GM18858 (cell line): ENCODE measurements around the gene SCAPER.
"Not testable (repeated sequence)": the region's sequence is repeated elsewhere in the genome, so short reads cannot be mapped to it uniquely, and the experiment has no call there.

Experiments
- ATAC-seq: cut with Tn5 transposase; IDR thresholded peaks from one replicate; pipeline ENCODE4 v1.9.1; 2021; ENCODE audit not compliant: unreplicated experiment

Gene SCAPER

DNA sequence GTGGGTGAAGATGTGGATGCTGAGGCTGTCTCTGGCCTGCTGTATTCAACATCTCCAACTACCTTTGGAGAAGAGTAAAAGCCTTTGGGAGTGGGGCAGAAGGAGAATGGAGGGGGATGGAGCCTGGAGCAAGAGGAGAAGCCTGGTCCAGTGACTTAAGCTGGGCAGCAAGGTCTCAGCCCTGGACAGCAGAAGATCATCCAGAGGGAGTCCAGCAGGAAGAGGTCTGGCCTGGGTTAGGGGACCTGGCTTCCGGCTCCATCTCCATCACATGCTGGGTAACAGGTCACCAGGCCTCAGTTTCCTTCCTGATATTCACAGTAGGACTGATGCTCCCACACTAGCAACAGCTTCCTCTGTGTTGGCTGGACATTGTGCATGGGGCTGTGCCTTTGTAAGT, 572.3 kb downstream of the SCAPER start:
- no peak for ATAC-seq

DNA sequence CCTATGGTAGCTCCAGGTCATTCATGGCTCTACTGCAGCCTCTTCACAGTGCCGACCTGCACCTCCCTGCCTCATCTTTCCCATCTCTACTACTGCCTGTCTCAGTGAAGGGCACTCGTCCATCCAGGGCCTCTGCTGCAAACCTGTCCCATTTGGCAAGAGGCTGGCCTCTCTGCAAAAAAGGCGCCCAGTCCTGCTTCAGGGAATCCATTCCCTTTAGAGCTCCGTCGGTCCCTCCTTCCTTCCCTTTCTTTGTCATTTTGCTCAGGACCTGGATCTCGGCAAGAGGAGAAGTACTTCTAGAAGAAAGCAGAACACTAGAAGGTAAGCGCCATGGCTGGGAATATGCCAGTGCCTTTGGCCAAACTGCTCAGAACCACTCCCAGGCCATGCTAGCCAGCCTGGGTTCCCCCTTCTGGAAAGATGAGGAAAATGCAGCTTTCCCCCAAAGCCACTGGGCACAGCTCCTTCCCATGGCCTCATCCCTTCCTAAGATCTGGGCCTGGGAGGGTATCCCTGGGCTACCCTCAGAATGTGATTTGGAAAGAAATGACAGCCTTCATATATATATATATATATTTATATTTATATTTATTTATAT, 575.0 kb downstream of the SCAPER start:
- ATAC-seq: no peak

GRCh38 chr15:76328958-76329357, 576.2 kb downstream of the SCAPER start:
- no peak for ATAC-seq

- ATAC-seq: no peak
Observed at GRCh38 chr15:76328106-76328696, 576.9 kb downstream of the SCAPER start.

DNA sequence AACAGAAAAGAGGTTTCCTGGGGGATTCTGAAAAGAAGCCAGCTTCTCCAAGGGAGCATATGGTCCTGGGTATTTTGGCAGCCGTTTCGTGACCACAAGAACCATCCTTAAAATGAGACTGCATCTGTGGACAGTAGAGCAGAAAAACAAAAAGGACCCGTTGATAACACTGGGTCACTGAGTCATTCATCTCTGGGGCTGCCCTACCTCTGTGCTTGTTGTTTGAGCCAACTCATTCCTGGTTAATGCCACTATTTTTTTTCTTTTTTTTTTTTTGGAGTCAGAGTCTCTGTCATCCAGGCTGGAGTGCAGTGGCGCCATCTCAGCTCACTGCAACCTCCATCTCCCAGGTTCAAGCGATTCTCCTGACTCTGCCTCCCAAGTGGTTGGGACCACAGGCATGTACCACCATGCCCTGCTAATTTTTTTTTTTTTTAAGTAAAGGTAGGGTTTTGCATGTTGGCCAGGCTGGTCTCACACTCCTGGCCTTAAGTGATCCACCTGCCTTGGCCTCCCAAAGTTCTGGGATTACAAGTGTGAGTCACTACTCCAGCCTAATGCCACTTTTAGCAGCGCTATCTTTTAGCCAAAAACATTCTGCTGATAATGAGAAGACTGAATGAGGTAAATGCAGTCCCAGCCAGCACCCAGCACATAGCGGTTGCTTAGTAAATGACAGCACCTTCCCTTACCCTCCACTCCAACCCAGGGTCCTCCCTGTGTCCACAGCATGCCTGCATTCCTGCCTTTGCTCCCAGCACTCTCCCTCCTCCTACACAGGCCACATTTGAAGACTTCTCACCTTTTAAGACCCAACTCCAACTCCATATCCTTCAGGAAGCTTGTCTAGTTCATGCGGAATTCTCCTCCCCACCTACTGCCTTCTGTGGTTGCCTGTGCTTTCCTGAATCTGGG, 577.7 kb downstream of the SCAPER start:
- ATAC-seq: no peak

DNA sequence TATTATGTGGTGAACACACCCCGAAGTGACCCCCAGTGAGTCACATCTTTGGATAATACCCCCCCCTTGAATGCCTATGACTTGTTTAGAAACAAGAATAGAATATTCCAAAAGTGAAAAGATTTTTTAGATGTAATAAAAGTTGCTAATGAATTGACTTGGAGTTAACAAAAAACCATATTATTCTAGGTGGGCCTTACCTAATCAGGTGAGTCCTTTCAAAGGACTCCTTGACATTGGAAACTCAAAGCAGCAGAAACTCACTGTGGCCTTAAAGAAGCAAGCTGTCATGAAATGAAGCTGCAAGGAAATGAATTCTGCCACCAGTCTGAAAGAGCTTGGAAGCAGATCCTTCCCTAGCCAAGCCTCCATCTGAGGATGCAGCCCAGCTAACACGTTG, 579.4 kb downstream of the SCAPER start:
- ATAC-seq: no peak

- ATAC-seq: no peak
Observed at GRCh38 chr15:76324066-76324465, 581.1 kb downstream of the SCAPER start.

DNA sequence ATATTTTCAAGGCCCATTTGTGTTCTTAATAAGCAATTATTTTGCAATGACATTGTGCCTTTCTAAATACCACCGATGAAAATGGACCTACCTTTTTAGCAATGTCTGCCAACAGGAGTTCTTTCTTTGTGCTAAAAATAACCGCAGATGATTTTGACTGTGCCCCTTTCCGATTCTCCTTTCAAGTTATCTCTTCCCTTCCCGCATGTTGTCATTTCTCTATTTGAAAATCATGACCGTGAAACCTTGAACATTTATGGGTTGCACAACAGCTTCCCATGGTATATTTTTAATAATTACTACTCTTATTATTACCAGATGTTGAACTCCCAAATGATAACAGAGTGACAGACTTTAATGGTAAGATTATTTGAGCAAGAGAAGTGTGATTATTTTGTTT, 583.5 kb downstream of the SCAPER start:
- no peak for ATAC-seq

DNA sequence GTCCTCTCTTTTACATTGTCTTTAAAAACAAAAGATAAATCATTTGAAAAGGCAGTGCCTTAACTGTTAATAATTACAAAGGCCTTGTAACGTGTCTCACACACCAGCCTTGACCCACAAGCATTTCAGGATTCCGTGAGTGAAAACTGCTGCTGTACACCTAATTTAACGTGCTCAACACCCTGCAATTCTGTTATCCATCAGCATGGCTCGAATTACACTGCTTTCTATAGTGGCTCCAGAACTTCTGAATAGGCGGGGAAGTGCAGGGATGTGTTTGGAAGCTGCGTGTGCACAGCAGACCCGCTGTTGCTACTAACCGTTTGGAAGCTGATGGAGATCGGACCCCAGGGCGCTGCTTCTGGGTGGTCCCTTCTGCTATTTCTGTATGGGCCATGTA, 584.0 kb downstream of the SCAPER start:
- ATAC-seq: no peak

GRCh38 chr15:76320012-76320411, 585.1 kb downstream of the SCAPER start:
- ATAC-seq: no peak

DNA sequence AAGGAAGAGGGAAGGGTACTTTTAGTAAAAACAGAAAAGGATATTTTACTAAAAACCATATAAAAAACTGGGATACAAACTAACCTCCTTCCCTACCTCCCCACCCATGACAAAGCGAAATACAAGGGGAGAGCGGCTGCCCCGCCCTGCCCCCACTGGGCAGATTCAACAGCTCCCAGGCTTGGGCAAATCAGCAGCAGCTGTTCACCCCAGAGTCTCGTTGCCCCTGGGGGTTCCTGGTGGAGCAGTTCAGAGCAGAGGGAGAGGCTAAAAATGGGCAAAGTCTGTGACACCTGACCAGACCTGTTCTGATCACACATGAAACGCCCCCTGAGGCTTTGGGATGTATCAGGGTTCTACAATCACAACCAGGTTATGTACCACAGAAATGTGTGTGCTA, 591.4 kb downstream of the SCAPER start:
- ATAC-seq: no peak

DNA sequence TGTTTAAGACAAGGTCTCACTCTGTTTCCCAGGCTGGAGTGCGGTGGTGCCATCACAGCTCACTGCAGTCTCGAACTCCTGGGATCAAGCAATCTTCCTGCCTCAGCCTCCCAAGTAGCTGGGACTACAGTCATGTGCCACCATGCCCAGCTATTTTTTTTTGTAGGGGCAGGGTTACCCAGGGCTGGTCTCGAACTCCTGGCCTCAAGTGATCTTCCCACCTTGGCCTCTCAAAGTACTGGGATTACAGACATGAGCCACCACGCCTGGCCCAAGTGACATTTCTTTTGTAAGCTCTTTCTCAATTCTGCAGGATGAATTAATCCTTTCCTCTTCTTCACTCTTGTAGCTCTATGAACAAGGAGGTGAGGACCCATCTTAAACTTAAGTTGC, 592.0 kb downstream of the SCAPER start:
- not testable (repeated sequence) for ATAC-seq

GRCh38 chr15:76312540-76313174, 592.5 kb downstream of the SCAPER start:
- no peak for ATAC-seq

DNA sequence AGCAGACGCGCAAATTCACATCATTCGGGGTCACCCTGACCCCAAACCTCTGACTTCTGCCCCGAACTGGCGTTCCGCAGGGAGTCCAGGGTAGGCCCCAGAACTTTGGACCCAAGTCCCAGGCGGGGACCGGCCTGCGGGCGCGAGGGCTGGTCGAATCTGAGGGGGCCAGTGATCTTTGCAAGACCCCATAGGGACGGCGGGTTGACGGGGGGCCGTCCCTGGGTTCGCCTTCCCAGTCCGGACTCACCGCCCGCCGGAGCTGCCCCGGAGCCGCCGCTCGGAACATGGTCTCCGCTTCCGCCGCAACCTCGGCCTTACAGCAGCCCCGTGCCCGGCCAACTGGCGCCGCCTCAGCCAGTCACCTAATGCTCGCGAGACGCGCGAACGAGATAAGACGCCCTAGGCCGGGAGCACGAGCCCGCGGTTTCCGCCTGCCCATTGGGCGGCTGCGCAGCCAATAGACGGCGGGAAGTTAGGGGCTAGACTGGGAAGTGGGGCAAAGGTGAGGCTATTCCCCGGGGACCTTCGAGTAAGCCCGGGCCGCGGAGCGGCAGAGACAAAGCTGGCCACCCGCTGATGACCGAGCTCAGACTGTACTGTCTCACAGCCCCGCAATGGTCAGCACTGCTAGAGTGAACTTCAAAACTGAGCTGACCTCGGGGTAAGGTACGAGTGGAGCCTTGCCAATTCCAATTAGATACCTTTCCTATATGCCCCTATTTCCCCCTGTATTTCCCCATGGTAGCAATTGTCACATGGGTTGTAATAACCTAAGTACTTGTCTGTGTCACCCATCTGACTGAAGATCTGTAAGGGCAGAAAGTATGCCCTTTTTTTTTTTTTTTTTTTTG, 593.8 kb downstream of the SCAPER start, which contains the start of gene ETFA:
TSS of gene ETFA (minus strand) at position 370 of the 854 bp plus-strand sequence. CDS start at position 289, 81 bp downstream.
- peak; percentile 87 for ATAC-seq

DNA sequence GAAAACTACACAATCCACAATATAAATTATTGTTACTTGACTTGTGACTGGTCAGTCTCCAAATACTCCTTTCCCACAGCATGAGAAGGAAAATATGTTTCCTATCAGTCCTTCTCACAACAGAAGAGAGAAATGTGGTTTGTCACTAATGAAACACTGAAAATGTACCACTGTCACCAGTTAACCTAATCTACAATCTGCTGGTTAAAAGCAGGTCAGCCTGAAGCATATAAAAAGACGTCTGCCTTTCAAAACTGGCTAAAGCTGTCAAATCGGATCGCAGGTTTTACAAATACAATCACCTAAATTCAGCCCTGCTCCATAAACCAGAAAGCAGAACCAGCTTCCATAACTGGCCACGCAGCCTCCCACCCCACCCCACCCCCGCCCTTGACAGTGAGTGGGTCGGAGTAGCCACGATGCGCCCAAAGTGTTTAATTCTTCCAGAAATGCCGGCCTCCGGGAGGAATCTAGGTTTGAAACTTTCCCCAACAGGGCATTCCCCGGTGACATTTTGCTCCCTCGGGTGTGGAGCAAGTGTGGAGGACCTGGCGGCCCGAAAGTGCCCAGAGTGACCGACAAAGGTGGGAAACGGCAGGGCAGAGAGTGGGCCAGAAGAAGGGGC, 594.6 kb downstream of the SCAPER start:
- ATAC-seq: peak; percentile 4

- no peak for ATAC-seq
Observed at GRCh38 chr15:76309601-76310330, 595.4 kb downstream of the SCAPER start.

- ATAC-seq: no peak
Observed at GRCh38 chr15:76303909-76304308, 601.2 kb downstream of the SCAPER start.

DNA sequence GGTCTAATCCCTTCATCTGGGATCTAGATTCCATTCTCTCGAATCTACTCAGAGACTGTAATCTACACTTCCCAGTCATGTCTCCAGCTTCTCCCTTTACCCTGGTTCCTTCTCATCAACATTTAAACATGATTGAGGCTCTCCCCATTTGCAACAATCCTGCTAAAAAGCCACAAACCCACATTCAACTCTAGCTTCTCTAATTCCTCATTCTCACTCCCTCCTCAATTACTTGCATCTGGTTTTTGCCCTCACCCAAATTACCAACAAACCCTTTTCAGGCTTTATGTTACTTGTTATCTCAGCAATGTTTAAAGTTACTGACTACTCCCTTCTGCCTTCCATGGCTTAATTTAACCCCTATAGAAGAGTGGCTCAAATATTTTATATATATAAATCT, 605.4 kb downstream of the SCAPER start:
- ATAC-seq: no peak

- ATAC-seq: no peak
Observed at GRCh38 chr15:76298986-76299385, 606.2 kb downstream of the SCAPER start.
